Endothelial cell of umbilical vein (primary cell): ENCODE measurements around the gene IL32. TPM values are rescaled to one million over a fixed set of nuclear protein-coding genes. Genes with fewer than 3 reads are reported as not detected.

Experiments
- BruUV-seq: library from RNA; stranded (reverse); fragments of 400-500 nt; replicated peaks from 2 replicates; lab custom pipeline; 2021; lab: Mats Ljungman, UMichigan
- CTCF ChIA-PET: fragments of 300-600, 350-600 bp; sonication (Branson Sonifier 250); formaldehyde crosslinking; loops from one replicate; lab custom pipeline; 2021; ENCODE audit warnings: antibody characterized with exemption, inconsistent platforms; lab: Charles Lee
- POLR2A ChIA-PET: fragments of 300-600, 350-600 bp; sonication (Branson Sonifier 250); formaldehyde crosslinking; loops from one replicate; lab custom pipeline; 2021; ENCODE audit warnings: antibody characterized with exemption, inconsistent platforms; lab: Charles Lee
- DNase-seq: peaks from one replicate; pipeline ENCODE4 v3.0.0-alpha.2; 2011; ENCODE audit warnings: low read depth, low spot score
- FAIRE-seq: peaks from 2 replicates; lab custom pipeline; 2011; peaks lifted over from hg19 to GRCh38; lab: Jason Lieb, UNC
- H2AFZ ChIP-seq: 2 replicates; pipeline ENCODE4 v1.6.0; 2012; ENCODE audit warnings: low read depth, low read length, control low read depth, inconsistent platforms
- H3K27ac ChIP-seq: 2 replicates; pipeline ENCODE4 v1.5.1; 2011; ENCODE audit warnings: low read depth, mild to moderate bottlenecking, control low read depth, low read length, moderate library complexity; ENCODE audit not compliant: insufficient read depth
- H3K27me3 ChIP-seq, 2 experiments: 2 replicates each; pipeline versions ENCODE4 v1.6.0 to v1.6.1; 2011; ENCODE audit warnings: low read length in 2 of 2, mixed read lengths in 1 of 2; ENCODE audit not compliant: control insufficient read depth in 2 of 2, insufficient read depth in 2 of 2
- H3K36me3 ChIP-seq, 2 experiments: 2 replicates in 1 of 2; 3 replicates in 1 of 2; pipeline ENCODE4 v1.5.1; 2011; ENCODE audit warnings: low read length in 2 of 2, mild to moderate bottlenecking in 1 of 2, moderate library complexity in 1 of 2; ENCODE audit not compliant: control insufficient read depth in 2 of 2, insufficient read depth in 2 of 2; ENCODE audit errors: extremely low read depth in 1 of 2
- H3K4me1 ChIP-seq: 3 replicates; pipeline ENCODE4 v1.5.1; 2011; ENCODE audit warnings: mild to moderate bottlenecking, low read length; ENCODE audit not compliant: control insufficient read depth, insufficient read depth; ENCODE audit errors: extremely low read depth
- H3K4me2 ChIP-seq: 2 replicates; pipeline ENCODE4 v1.6.1; 2011; ENCODE audit warnings: low read length, control low read depth, mixed read lengths; ENCODE audit not compliant: insufficient read depth
- H3K4me3 ChIP-seq, 3 experiments: fragments of 200-600 bp in 1 of 3; sonication (generic), shearing (Covaris generic) in 1 of 3; replicated peaks in 1 of 3; 2 replicates each; pipeline ENCODE4 v1.5.1; 2011 to 2016; ENCODE audit warnings: control low read depth in 3 of 3, low read length in 3 of 3, mild to moderate bottlenecking in 2 of 3, inconsistent platforms in 1 of 3, low read depth in 1 of 3, moderate library complexity in 1 of 3; ENCODE audit not compliant: insufficient read depth in 1 of 3
- H3K79me2 ChIP-seq: 2 replicates; pipeline ENCODE4 v1.6.0; 2012; ENCODE audit warnings: low read length, inconsistent platforms; ENCODE audit not compliant: control insufficient read depth, insufficient read depth
- H3K9ac ChIP-seq: replicated peaks from 2 replicates; pipeline ENCODE3; 2011; ENCODE audit warnings: low read length, control low read depth; ENCODE audit not compliant: insufficient read depth; ENCODE audit errors: extremely low read depth
- H3K9me1 ChIP-seq: replicated peaks from 3 replicates; pipeline ENCODE4 v1.6.0; 2011; ENCODE audit warnings: mild to moderate bottlenecking, low read length; ENCODE audit not compliant: control insufficient read depth, insufficient read depth; ENCODE audit errors: extremely low read depth
- H3K9me3 ChIP-seq: replicated peaks from 2 replicates; pipeline ENCODE4 v1.5.1; 2012; ENCODE audit warnings: low read length, inconsistent platforms; ENCODE audit not compliant: control insufficient read depth, insufficient read depth
- H4K20me1 ChIP-seq: replicated peaks from 2 replicates; pipeline ENCODE3; 2011; ENCODE audit warnings: mild to moderate bottlenecking, low read length; ENCODE audit not compliant: control insufficient read depth, insufficient read depth; ENCODE audit errors: extremely low read depth
- CTCF ChIP-seq, 2 donors: IDR thresholded peaks; 1 replicate in 1 of 2; 2 replicates in 1 of 2; pipeline ENCODE4 v1.5.1; 2011; ENCODE audit warnings: low read length in 2 of 2, mild to moderate bottlenecking in 2 of 2, moderate library complexity in 2 of 2, control low read depth in 1 of 2, inconsistent platforms in 1 of 2, low read depth in 1 of 2; ENCODE audit not compliant: insufficient read depth in 1 of 2; ENCODE audit errors: extremely low read depth in 1 of 2
- EZH2 ChIP-seq: IDR thresholded peaks from 2 replicates; pipeline ENCODE4 v1.6.1; 2012; ENCODE audit warnings: borderline replicate concordance, low read depth, mild to moderate bottlenecking, moderate library complexity, low read length, inconsistent platforms; ENCODE audit not compliant: severe bottlenecking
- FOS ChIP-seq: IDR thresholded peaks from 2 replicates; pipeline ENCODE4 v1.6.1; 2011; ENCODE audit warnings: mild to moderate bottlenecking, low read length, moderate library complexity, borderline replicate concordance; ENCODE audit not compliant: insufficient read depth
- GATA2 ChIP-seq: IDR thresholded peaks from 2 replicates; pipeline ENCODE4 v1.7.0; 2011; ENCODE audit warnings: low read depth, mild to moderate bottlenecking, moderate library complexity, mixed read lengths, low read length; ENCODE audit not compliant: insufficient read length, insufficient read depth
- JUN ChIP-seq: IDR thresholded peaks from 2 replicates; pipeline ENCODE4 v1.6.1; 2011; ENCODE audit warnings: borderline replicate concordance, low read depth; ENCODE audit not compliant: insufficient read length, insufficient read depth
- MAX ChIP-seq: IDR thresholded peaks from 2 replicates; pipeline ENCODE4 v1.6.1; 2011; ENCODE audit not compliant: insufficient read depth, insufficient read length
- MYC ChIP-seq: IDR thresholded peaks from one replicate; pipeline ENCODE4 v1.6.1; 2011; ENCODE audit warnings: mild to moderate bottlenecking, low read depth, low read length
- POLR2A ChIP-seq: IDR thresholded peaks from 2 replicates; pipeline ENCODE4 v1.6.1; 2012; ENCODE audit warnings: low read depth, mild to moderate bottlenecking, control low read depth, low read length
- POLR2AphosphoS5 ChIP-seq: IDR thresholded peaks from 2 replicates; pipeline ENCODE4 v1.6.1; 2012; ENCODE audit warnings: low read depth, mild to moderate bottlenecking, control low read depth, low read length, moderate library complexity; ENCODE audit not compliant: insufficient read depth
- dilution Hi-C: fragments of 300-500 bp; cut with MboI; formaldehyde crosslinking; loops from one replicate; pipeline ENCODE4 v1.15.0; 2019; ENCODE audit warnings: low sequenced_read_pairs; ENCODE audit not compliant: extremely low pct_ligation_motif_present
- intact Hi-C: fragments of 100-400 bp; cut with micrococcal nuclease; formaldehyde crosslinking; loops from one replicate; pipeline ENCODE4 v1.10.0; 2022
- polyA plus RNA-seq, 4 experiments: library from polyadenylated mRNA; depleted of rRNA in 3 of 4; stranded (reverse) in 3 of 4; unstranded in 1 of 4; fragments of >200 nt; gene quantifications; 2 replicates each; pipeline versions ENCODE4 v1.2.1 to v1.2.3, GENCODE V29; 2011 to 2012; ENCODE audit warnings: missing spikeins in 1 of 4
- total RNA-seq: library from RNA; stranded (reverse); gene quantifications from 2 replicates; pipeline ENCODE4 v1.2.3, GENCODE V29; 2021

Gene IL32
- total and polyA plus RNA-seq, 2 donors (not counting 3 experiments of a cell fraction or from before 2014, with no cell fraction given) = 55.7 to 336 TPM

DNA sequence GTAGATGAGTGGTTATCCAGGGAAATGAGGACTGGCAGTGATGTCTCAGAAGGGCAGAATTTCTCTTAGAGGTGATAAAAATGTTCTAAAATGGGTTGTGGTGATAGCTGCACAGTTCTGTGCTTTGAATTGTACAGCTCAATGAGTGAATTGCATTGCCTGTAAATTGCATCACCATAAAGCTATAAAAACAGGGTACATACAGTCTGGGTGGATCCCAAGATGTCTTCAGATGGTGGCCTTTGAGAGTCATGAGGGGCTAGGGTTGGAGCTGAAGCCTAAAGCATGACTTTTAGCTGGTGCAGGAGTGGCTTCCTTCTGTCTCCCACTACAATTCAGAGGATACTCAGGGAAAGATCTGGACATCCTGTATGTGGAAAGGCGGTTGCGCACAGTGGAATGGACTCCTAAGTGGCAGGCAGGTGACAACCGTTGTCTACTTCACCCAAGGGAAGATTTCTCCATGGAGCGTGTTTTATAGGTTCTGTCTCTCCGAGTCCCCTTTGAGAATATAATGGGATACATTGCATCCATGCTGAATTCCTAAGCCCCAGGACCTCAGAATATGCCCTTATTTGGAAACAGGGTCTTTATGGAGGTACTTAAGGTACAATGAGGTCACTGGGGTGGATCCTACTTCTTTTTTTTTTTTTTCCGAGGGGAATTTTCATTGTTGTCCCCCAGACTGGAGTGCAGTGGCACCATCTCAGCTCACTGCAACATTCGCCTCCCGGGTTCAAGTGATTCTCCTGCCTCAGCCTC lies 1.6 kb upstream of the IL32 start:
- peaks cover 22% of the 10 kb centered on the region for H3K4me1 ChIP-seq
- TF ChIP-seq GATA2 (no peak), EZH2 (no peak), CTCF (IDR thresholded peaks at IDR 0.05; ENCODE audit: extremely low read depth in 1 of 2, insufficient read depth in 1 of 2, low read depth in 1 of 2, low read length in 2 of 2) (no peak), MYC (no peak), FOS (no peak), MAX (no peak), POLR2A (no peak), POLR2AphosphoS5 (no peak), JUN (no peak)
- no peak overlapping the region for H3K4me2 ChIP-seq
- dilution Hi-C loops (no loop called here), intact Hi-C loops (no loop called here)
- DNase-seq (no peak), FAIRE-seq (no peak)
- H4K20me1 ChIP-seq = no peaks in the 10 kb centered on the region
- H3K27ac ChIP-seq = no peak overlapping the region
- ChIA-PET POLR2A (no interaction called here), CTCF (interaction anchor here (0.9 to 2.5 kb wide), 5 partner anchors 23 to 66 kb away, joined by 3 to 13 read pairs (median 4); no protein-coding TSS in a partner anchor)
- H3K27me3 ChIP-seq = no peaks in the 10 kb centered on the region
- H3K79me2 ChIP-seq = peaks cover 4% of the 10 kb centered on the region
- H3K9me3 ChIP-seq = no peaks in the 10 kb centered on the region
- no peak overlapping the region for H3K4me3 ChIP-seq
- no peak overlapping the region for H2AFZ ChIP-seq
- H3K36me3 ChIP-seq = peaks cover 0 to 5% of the 10 kb centered on the region in 2 experiments
- BruUV-seq = no TSS peak
- no peaks in the 10 kb centered on the region for H3K9me1 ChIP-seq
- H3K9ac ChIP-seq = no peak overlapping the region
